HG03135 (cell line): ENCODE measurements around the gene IKZF1.

Source experiments
- ATAC-seq: cut with Tn5 transposase; IDR thresholded peaks from one replicate; pipeline ENCODE4 v1.9.1; 2021; ENCODE audit warnings: mild to moderate bottlenecking, moderate library complexity; ENCODE audit not compliant: unreplicated experiment

Gene IKZF1

GRCh38 chr7:50352751-50353150, 48.2 kb downstream of the IKZF1 start:
- ATAC-seq, result no peak

GRCh38 chr7:50353201-50353600, 48.7 kb downstream of the IKZF1 start:
- ATAC-seq, result no peak

GRCh38 chr7:50353894-50354595, 49.5 kb downstream of the IKZF1 start:
- ATAC-seq, result no peak

GRCh38 chr7:50355817-50356178, 51.3 kb downstream of the IKZF1 start:
- no peak for ATAC-seq

GRCh38 chr7:50356212-50356944, 51.9 kb downstream of the IKZF1 start:
- no peak for ATAC-seq

- no peak for ATAC-seq
Measured at GRCh38 chr7:50356945-50357268, 52.4 kb downstream of the IKZF1 start.

- ATAC-seq, result no peak
Measured at GRCh38 chr7:50357426-50357825, 52.9 kb downstream of the IKZF1 start.

GRCh38 chr7:50358041-50358705, 53.7 kb downstream of the IKZF1 start:
- no peak for ATAC-seq

- no peak for ATAC-seq
Measured at GRCh38 chr7:50358779-50359178, 54.3 kb downstream of the IKZF1 start.

GRCh38 chr7:50359258-50359994, 54.9 kb downstream of the IKZF1 start:
- ATAC-seq, result no peak

- no peak for ATAC-seq
Measured at GRCh38 chr7:50359995-50360925, 55.7 kb downstream of the IKZF1 start.

GRCh38 chr7:50362142-50362541, 57.6 kb downstream of the IKZF1 start:
- no peak for ATAC-seq

- no peak for ATAC-seq
Measured at GRCh38 chr7:50362712-50363282, 58.3 kb downstream of the IKZF1 start.

- ATAC-seq, result no peak
Measured at GRCh38 chr7:50363327-50364060, 59.0 kb downstream of the IKZF1 start.

- ATAC-seq, result no peak
Measured at GRCh38 chr7:50364645-50365044, 60.1 kb downstream of the IKZF1 start.

- ATAC-seq, result no peak
Measured at GRCh38 chr7:50366311-50366710, 61.8 kb downstream of the IKZF1 start.

- ATAC-seq, result no peak
Measured at GRCh38 chr7:50367100-50367499, 62.6 kb downstream of the IKZF1 start.

- ATAC-seq, result no peak
Measured at GRCh38 chr7:50367570-50367969, 63.1 kb downstream of the IKZF1 start.

- ATAC-seq, result no peak
Measured at GRCh38 chr7:50368366-50368765, 63.9 kb downstream of the IKZF1 start.
